Activated CD4-positive, alpha-beta T cell treated with anti-CD3 and anti-CD28 coated beads for 36 hours (primary cell): ENCODE results near the gene TCHP. TPM values are rescaled to one million over a fixed set of nuclear protein-coding genes. Genes with fewer than 3 reads are reported as not detected.

Experiments
- ATAC-seq: fragments of 200-7000 bp; cut with Tn5 transposase; one replicate; pipeline ENCODE4 v1.10.0; 2021; ENCODE audit warnings: mild to moderate bottlenecking, moderate library complexity
- CTCF ChIA-PET: fragments of 350-600 bp; sonication (Branson Sonifier 250); formaldehyde crosslinking; loops from one replicate; lab custom pipeline; 2021; ENCODE audit warnings: antibody characterized with exemption; lab: Charles Lee
- POLR2A ChIA-PET: fragments of 350-600 bp; sonication (Branson Sonifier 250); formaldehyde crosslinking; loops from one replicate; lab custom pipeline; 2021; ENCODE audit warnings: antibody characterized with exemption, inconsistent platforms; lab: Charles Lee
- DNase-seq: peaks from one replicate; pipeline ENCODE4 v3.0.0-alpha.2; 2020
- H3K27ac Mint-ChIP-seq: one replicate; pipeline ENCODE4 v1.8.0; 2021; ENCODE audit warnings: mixed read lengths
- H3K27me3 Mint-ChIP-seq: one replicate; pipeline ENCODE4 v1.8.0; 2021; ENCODE audit warnings: mixed read lengths
- H3K36me3 Mint-ChIP-seq: one replicate; pipeline ENCODE4 v1.8.0; 2021; ENCODE audit warnings: low read depth, mixed read lengths
- H3K4me1 Mint-ChIP-seq: one replicate; pipeline ENCODE4 v1.8.0; 2021; ENCODE audit warnings: mixed read lengths
- H3K4me3 Mint-ChIP-seq: one replicate; pipeline ENCODE4 v1.8.0; 2021; ENCODE audit warnings: mild to moderate bottlenecking, moderate library complexity, mixed read lengths
- H3K9me3 Mint-ChIP-seq: one replicate; pipeline ENCODE4 v1.8.0; 2021; ENCODE audit warnings: low read depth, mixed read lengths
- intact Hi-C, 2 experiments: fragments of 100-400 bp; cut with DNase I in 1 of 2; cut with micrococcal nuclease in 1 of 2; formaldehyde crosslinking; loops; one replicate each; pipeline versions ENCODE4 v1.14.2 to v1.15.1; 2022 to 2024; cut with DNase I, micrococcal nuclease
- total RNA-seq, 2 experiments: library from RNA; stranded (reverse); gene quantifications; one replicate each; pipeline ENCODE4 v1.2.3, GENCODE V29; 2021

The TCHP gene
- total RNA-seq, 2 experiments from 2014 or later, result 15.1 to 16.1 TPM

GRCh38 chr12:109963743-109964429 is 63.8 kb downstream of the TCHP start:
- no peaks in the 10 kb centered on the region for H3K27me3 Mint-ChIP-seq
- no peaks in the 10 kb centered on the region for H3K9me3 Mint-ChIP-seq
- DNase-seq (no peak), ATAC-seq (no peak)
- intact Hi-C loops, result no loop called here
- POLR2A ChIA-PET, result interaction anchor here (0.6 kb wide), 1 partner anchor 1207 kb away, joined by 4 read pairs; no protein-coding TSS in a partner anchor
- CTCF ChIA-PET, result interaction anchor here (1.2 kb wide), 1 partner anchor 24 kb away, joined by 3 read pairs; no protein-coding TSS in a partner anchor
- peaks cover 29% of the 10 kb centered on the region for H3K36me3 Mint-ChIP-seq
- H3K27ac Mint-ChIP-seq, result peak overlapping the region; percentile 62
- H3K4me3 Mint-ChIP-seq, result no peak overlapping the region
- peaks cover 10% of the 10 kb centered on the region for H3K4me1 Mint-ChIP-seq

GRCh38 chr12:109966546-109966945 is 66.5 kb downstream of the TCHP start:
- DNase-seq (no peak), ATAC-seq (no peak)
- Mint-ChIP-seq H3K36me3 (peaks cover 33% of the 10 kb centered on the region), H3K27ac (peak overlapping the region; percentile 67), H3K9me3 (no peaks in the 10 kb centered on the region), H3K4me3 (no peak overlapping the region), H3K4me1 (peaks cover 12% of the 10 kb centered on the region), H3K27me3 (no peaks in the 10 kb centered on the region)
- ChIA-PET CTCF (interaction anchor here (1.1 kb wide), 1 partner anchor 28 kb away, joined by 4 read pairs; no protein-coding TSS in a partner anchor), POLR2A (no interaction called here)
- intact Hi-C loops, result no loop called here

GRCh38 chr12:109967383-109968031 is 67.4 kb downstream of the TCHP start:
- H3K9me3 Mint-ChIP-seq, result no peaks in the 10 kb centered on the region
- ATAC-seq (peak; percentile 66), DNase-seq (no peak)
- H3K27ac Mint-ChIP-seq, result peak overlapping the region; percentile 58
- H3K4me1 Mint-ChIP-seq, result peaks cover 12% of the 10 kb centered on the region
- peaks cover 39% of the 10 kb centered on the region for H3K36me3 Mint-ChIP-seq
- H3K4me3 Mint-ChIP-seq, result no peak overlapping the region
- ChIA-PET POLR2A (no interaction called here), CTCF (interaction anchor here (0.6 to 1.1 kb wide), 4 partner anchors 27 to 134 kb away, joined by 3 to 4 read pairs (median 3); partner anchors contain the start of gene ANKRD13A)
- H3K27me3 Mint-ChIP-seq, result no peaks in the 10 kb centered on the region
- intact Hi-C loops, result no loop called here

Other genes with a start within 250 kb of the TCHP start
- under 1 TPM; 0.39 to 0.53 TPM for gene FAM222A, start 186.4 kb upstream of the TCHP start, total RNA-seq
- not detected for gene TRPV4, start 66.9 kb upstream of the TCHP start, total RNA-seq
- 10 to 100 TPM; 24.2 to 26.9 TPM for gene GLTP, start 19.7 kb upstream of the TCHP start, total RNA-seq
- gene GIT2, start 96.1 kb downstream of the TCHP start, total RNA-seq, result 10 to 100 TPM; 50.2 to 58.2 TPM
- gene ANKRD13A, start 99.2 kb downstream of the TCHP start, total RNA-seq, result 10 to 100 TPM; 38.2 to 39.8 TPM
- gene C12orf76, start 148.2 kb downstream of the TCHP start, total RNA-seq, result 10 to 100 TPM; 10.2 to 10.5 TPM
- gene IFT81, start 224.1 kb downstream of the TCHP start, total RNA-seq, result 1 to 10 TPM; 3.5 TPM